ENCODE measurements around the gene NFKBIE. TPM values are rescaled to one million over a fixed set of nuclear protein-coding genes. Genes with fewer than 3 reads are reported as not detected.

Gene NFKBIE
- total and polyA plus RNA-seq, 2 of the 13 experiments (the other 11 are each of a cell fraction or from before 2014, with no cell fraction given): 6.7 to 14.5 TPM

GRCh38 chr6:44223319-44224028 is 41.9 kb downstream of the NFKBIE start, which contains the start of gene SLC29A1 (continued):
- TF ChIP-seq, protein P1, sequence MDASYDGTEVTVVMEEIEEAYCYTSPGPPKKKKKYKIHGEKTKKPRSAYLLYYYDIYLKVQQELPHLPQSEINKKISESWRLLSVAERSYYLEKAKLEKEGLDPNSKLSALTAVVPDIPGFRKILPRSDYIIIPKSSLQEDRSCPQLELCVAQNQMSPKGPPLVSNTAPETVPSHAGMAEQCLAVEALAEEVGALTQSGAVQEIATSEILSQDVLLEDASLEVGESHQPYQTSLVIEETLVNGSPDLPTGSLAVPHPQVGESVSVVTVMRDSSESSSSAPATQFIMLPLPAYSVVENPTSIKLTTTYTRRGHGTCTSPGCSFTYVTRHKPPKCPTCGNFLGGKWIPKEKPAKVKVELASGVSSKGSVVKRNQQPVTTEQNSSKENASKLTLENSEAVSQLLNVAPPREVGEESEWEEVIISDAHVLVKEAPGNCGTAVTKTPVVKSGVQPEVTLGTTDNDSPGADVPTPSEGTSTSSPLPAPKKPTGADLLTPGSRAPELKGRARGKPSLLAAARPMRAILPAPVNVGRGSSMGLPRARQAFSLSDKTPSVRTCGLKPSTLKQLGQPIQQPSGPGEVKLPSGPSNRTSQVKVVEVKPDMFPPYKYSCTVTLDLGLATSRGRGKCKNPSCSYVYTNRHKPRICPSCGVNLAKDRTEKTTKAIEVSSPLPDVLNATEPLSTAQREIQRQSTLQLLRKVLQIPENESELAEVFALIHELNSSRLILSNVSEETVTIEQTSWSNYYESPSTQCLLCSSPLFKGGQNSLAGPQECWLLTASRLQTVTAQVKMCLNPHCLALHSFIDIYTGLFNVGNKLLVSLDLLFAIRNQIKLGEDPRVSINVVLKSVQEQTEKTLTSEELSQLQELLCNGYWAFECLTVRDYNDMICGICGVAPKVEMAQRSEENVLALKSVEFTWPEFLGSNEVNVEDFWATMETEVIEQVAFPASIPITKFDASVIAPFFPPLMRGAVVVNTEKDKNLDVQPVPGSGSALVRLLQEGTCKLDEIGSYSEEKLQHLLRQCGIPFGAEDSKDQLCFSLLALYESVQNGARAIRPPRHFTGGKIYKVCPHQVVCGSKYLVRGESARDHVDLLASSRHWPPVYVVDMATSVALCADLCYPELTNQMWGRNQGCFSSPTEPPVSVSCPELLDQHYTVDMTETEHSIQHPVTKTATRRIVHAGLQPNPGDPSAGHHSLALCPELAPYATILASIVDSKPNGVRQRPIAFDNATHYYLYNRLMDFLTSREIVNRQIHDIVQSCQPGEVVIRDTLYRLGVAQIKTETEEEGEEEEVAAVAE (CRISPR knock-in tag; IDR thresholded peaks at IDR 0.05; ENCODE audit: borderline replicate concordance): no peak
- TF ChIP-seq GATA4 (IDR thresholded peaks at IDR 0.05; ENCODE audit: borderline replicate concordance, low read depth) (no peak), NAIF1 (CRISPR knock-in tag; IDR thresholded peaks at IDR 0.05; ENCODE audit: borderline replicate concordance) (no peak), IRX3 (CRISPR knock-in tag; IDR thresholded peaks at IDR 0.05; ENCODE audit: borderline replicate concordance, low read depth) (0 out of 2 replicates have a peak, but pooled peaks have one; percentile 61), ZNF770 (CRISPR knock-in tag; IDR thresholded peaks at IDR 0.05) (peak; percentile 47), SRSF4 (IDR thresholded peaks at IDR 0.05; ENCODE audit: low read depth, low read length, poor library complexity, severe bottlenecking) (no peak), ZBTB20 (CRISPR knock-in tag; IDR thresholded peaks at IDR 0.05; ENCODE audit: borderline replicate concordance, low read depth) (no peak), TBL1XR1 (IDR thresholded peaks at IDR 0.05; ENCODE audit: borderline replicate concordance, low read length, partially characterized antibody) (no peak), RCOR2 (CRISPR knock-in tag; IDR thresholded peaks at IDR 0.05) (no peak), ZNF619 (CRISPR knock-in tag; IDR thresholded peaks at IDR 0.05) (no peak), ZXDC (CRISPR knock-in tag; IDR thresholded peaks at IDR 0.05) (peak; percentile 84), KDM5B (CRISPR knock-in tag; IDR thresholded peaks at IDR 0.05; ENCODE audit: borderline replicate concordance) (peak; percentile 87; the same call in 1 of the 2 replicates), ZEB1 (IDR thresholded peaks at IDR 0.05; ENCODE audit: insufficient replicate concordance, low read depth) (no peak), ZNF614 (CRISPR knock-in tag; IDR thresholded peaks at IDR 0.05; ENCODE audit: borderline replicate concordance) (no peak), ZNF567 (CRISPR knock-in tag; IDR thresholded peaks at IDR 0.05; ENCODE audit: borderline replicate concordance) (no peak), MLX (CRISPR knock-in tag; IDR thresholded peaks at IDR 0.05) (peak; percentile 61; the same call in 1 of the 2 replicates)
- TF ChIP-seq, protein P2, sequence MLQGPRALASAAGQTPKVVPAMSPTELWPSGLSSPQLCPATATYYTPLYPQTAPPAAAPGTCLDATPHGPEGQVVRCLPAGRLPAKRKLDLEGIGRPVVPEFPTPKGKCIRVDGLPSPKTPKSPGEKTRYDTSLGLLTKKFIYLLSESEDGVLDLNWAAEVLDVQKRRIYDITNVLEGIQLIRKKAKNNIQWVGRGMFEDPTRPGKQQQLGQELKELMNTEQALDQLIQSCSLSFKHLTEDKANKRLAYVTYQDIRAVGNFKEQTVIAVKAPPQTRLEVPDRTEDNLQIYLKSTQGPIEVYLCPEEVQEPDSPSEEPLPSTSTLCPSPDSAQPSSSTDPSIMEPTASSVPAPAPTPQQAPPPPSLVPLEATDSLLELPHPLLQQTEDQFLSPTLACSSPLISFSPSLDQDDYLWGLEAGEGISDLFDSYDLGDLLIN (CRISPR knock-in tag; IDR thresholded peaks at IDR 0.05; ENCODE audit: borderline replicate concordance): peak; percentile 19; the same call in 1 of the 2 replicates

All from HepG2 (cell line).